Superior temporal gyrus (tissue), 1 donor: ENCODE measurements around the gene CD99L2.
A peak's percentile ranks its signal among the peaks of the same experiment; 100 is the strongest.

Source experiments
- DNase-seq: peaks from one replicate; pipeline ENCODE4 v3.0.0-alpha.2; 2016; ENCODE audit errors: extremely low spot score

Gene CD99L2

DNA sequence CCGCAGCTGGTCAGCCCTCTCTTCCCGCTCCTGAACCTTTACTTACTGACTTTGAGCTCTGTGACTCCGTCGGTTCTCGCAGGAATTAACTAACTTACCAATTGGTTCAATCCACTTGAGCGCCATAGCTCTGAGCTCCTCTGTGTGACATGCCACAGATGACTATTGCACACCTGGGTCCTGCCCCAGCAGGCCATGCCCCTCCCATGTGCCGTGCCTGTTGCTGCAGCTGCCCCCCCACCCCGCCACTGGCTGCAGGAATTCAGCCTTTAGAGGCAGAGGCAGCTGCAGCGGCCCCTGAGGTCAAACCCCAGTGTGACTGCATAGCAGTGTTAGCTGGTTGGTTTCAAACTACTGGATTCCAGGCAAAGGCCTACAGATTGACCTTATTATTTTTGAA lies 134.7 kb downstream of the CD99L2 start:
- no peak for DNase-seq

- DNase-seq: no peak
These were observed 135.1 kb downstream of the CD99L2 start for GRCh38 chrX:150763303-150763797.

DNA sequence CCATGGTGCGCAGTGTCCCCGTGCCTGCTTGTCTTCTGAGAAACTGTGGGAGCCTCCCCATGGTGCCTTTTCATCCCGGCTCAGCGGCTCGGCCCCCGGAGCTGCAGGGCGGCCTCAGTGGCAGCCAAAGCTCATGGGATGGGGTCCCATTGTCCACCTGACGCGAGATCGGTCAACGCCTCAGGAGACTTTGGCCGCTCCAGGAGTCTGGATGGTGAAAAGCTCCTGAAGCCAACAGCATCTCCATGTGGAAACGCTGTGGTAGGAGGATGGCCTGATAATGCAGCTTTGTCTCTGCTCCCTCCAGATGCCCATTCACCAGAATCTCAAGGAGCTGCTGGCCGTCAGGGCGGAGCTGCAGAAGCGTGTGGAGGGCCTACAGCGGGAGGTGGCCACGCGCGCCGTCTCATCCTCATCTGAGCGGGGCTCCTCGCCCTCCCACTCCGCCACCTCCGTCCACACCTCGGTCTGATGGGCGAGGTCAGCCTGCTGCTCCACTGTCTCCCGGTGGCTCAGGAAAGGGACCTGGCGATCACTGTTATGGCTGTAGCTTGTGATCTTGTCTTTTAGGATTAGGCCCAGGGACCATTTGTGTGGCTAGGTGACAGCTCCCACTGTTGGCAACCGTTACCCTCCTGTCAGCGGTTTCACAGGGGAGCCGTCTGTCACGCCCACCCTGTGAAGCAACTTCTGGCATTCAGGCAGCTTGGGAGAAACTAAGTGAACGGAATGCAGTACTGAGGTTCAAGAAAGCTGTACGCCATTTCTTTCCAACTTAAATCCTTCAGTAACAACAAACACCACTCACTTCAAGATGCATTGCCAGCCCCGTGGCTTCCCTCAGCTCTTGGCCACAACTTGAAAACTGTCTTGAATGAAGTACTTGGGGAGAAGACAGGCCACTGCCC lies 136.0 kb downstream of the CD99L2 start:
- peak; percentile 12 for DNase-seq

- DNase-seq: no peak
These were observed 136.7 kb downstream of the CD99L2 start for GRCh38 chrX:150761819-150762216.

- DNase-seq: no peak
These were observed 137.2 kb downstream of the CD99L2 start for GRCh38 chrX:150761176-150761818.

- no peak for DNase-seq
These were observed 138.7 kb downstream of the CD99L2 start for GRCh38 chrX:150759568-150760416.

DNA sequence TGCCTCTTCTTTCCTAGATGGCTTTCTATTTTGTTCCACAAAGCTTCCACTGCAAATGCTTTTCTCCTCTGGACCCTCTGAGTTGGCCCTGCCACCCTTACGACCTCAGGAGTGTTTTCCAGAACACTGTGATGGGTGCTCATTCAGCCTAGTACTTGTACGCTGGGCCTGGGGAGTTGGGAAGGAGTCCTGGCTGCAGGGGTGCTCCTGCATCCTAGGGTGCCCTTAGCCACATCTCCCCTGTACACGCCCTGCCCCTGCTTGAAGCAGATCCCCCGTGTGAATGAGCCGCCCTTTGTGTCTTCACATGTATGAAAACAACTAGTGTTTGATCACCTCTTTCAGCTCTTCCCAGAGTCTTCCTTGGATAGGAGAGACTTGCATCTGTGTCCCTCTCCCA lies 141.1 kb downstream of the CD99L2 start:
- no peak for DNase-seq

DNA sequence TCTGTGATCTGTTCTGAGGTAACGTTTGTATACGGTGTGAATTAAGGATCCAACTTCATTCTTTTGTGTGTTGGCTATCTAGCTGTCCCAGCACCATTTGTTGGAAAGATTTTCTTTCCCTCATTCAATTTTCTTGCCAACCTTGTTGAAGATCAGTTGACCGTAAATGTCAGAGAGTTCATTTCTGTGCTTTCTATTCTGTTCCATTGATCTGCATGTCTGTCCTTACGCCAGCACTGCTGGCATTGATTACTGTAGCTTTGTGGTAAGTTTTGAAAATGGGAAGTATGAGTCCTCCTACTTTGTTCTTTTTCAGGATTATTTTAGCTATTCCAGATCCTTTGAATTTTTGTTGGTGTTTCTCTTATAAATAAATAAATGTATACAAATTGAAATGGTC lies 144.5 kb downstream of the CD99L2 start:
- no peak for DNase-seq

DNA sequence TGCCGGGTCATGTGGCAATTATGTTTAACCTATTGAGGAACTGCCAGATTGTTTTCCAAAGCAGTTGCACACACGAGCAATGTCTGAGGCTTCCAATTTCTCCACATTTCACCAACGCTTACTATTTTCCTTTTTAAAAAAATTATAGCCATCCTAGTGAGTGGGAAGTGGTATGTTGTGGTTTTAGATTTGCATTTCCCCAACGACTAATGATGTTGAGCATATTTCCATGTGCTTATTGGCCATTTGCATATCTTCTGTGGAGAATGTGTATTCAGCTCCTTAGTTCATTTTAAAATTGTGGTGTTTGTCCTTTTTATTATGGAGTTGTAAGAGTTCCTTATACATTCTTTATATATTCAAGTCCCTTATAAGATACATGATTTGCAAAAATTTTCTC lies 145.1 kb downstream of the CD99L2 start:
- DNase-seq: no peak

DNA sequence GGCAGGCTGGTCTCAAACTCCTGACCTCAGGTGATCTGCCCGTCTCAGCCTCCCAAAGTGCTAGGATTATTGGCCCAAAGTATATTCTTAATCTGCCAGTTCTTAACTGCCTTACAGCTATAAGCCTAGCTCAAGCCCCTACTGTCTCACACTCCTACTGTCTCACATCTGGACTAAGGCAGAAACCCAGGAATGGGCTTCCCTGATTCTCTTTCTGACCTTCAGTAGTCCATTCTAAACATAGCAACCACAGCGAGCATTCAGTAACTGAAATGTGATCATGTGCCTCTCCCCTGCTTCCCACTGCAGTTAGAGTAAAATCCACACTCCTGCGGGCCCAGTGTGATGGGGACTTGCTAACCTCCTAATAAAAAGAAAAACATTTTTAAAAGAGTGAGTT lies 146.3 kb downstream of the CD99L2 start:
- no peak for DNase-seq

DNA sequence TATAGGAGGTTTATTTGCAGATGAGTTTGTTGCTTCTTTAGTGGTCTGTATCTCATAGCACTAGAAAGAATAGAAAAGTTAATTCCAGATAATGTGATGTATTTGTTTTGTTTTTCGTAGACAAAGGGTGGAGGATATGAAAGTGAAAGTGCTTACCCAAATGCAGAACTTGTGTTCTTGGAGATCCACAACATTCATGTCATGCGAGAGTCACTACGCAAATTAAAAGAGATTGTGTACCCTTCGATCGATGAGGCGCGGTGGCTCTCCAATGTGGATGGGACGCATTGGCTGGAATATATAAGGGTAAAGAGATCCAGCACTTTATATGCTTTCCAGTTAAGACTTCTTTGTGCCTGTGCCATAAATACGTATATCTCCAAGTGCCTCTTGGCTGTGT lies 162.0 kb downstream of the CD99L2 start:
- DNase-seq: no peak

- no peak for DNase-seq
These were observed 166.7 kb downstream of the CD99L2 start for GRCh38 chrX:150731795-150732194.

DNA sequence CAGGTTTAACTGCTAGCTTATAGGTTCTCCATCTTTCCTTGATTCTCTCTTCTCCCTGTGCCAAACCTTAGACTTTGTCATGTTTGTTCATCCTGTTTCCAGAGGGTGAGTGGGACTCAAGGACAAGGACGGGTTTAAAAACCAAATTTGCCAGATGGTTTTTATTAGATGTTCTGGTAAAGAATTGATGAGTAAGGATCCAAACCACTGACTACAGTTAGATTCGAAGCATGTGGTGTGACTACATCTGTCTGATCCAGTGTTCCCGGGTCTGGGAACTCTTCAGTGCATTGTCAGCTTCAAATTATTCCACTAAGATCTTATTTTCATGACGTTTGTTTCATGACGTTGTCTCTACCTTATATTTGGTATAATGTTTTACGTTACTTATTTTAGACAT lies 167.7 kb downstream of the CD99L2 start:
- DNase-seq: no peak

GRCh38 chrX:150729956-150730355 lies 168.5 kb downstream of the CD99L2 start:
- no peak for DNase-seq

GRCh38 chrX:150719621-150720020 lies 178.8 kb downstream of the CD99L2 start:
- no peak for DNase-seq
